K562 (cell line): ENCODE measurements around the gene FAM227A. TPM values are rescaled to one million over a fixed set of nuclear protein-coding genes. Genes with fewer than 3 reads are reported as not detected.
A peak's percentile ranks its signal among the peaks of the same experiment; 100 is the strongest.

Experiments used
- ATAC-seq: fragments of 200-7000 bp; cut with Tn5 transposase; 3 replicates; pipeline ENCODE4 v1.9.1; 2020; ENCODE audit warnings: moderate library complexity
- BruUV-seq: library from RNA; stranded (reverse); fragments of 400-500 nt; replicated peaks from 2 replicates; lab custom pipeline; 2021; lab: Mats Ljungman, UMichigan
- CTCF ChIA-PET: fragments of 300-600 bp; formaldehyde crosslinking; extraction: SDS; loops from one replicate; lab custom pipeline; 2021; ENCODE audit warnings: low intra/inter-chr PET ratio; lab: Yijun Ruan, JAX
- POLR2A ChIA-PET: fragments of 300-600, 350-650 bp; sonication (Branson Sonifier 250); formaldehyde crosslinking; extraction: SDS; loops from one replicate; lab custom pipeline; 2021; ENCODE audit warnings: antibody characterized with exemption, inconsistent platforms; lab: Yijun Ruan, JAX
- DNase-seq, 4 experiments: peaks; one replicate each; pipeline versions ENCODE4 v3.0.0 to v3.0.0-alpha.2; 2011 to 2018; ENCODE audit warnings: low spot score in 3 of 4, mixed read lengths in 3 of 4; ENCODE audit errors: extremely low read depth in 1 of 4
- FAIRE-seq: peaks from 2 replicates; lab custom pipeline; 2011; peaks lifted over from hg19 to GRCh38; lab: Jason Lieb, UNC
- H2AFZ ChIP-seq: 2 replicates; pipeline ENCODE4 v1.6.0; 2011; ENCODE audit warnings: low read depth, low read length, control low read depth, inconsistent platforms
- H3K27ac ChIP-seq: fragments of 200-600 bp; 3 replicates; pipeline ENCODE4 v1.8.0; 2011; ENCODE audit warnings: low read depth, mild to moderate bottlenecking, control low read depth, inconsistent platforms, low read length, moderate library complexity, mixed read lengths; ENCODE audit errors: extremely low read depth
- H3K27me3 ChIP-seq, 2 experiments: fragments of 300-600 bp in 1 of 2; 2 replicates in 1 of 2; 3 replicates in 1 of 2; pipeline versions ENCODE4 v1.6.0 to v1.8.0; 2011; ENCODE audit warnings: inconsistent platforms in 2 of 2, low read length in 2 of 2, mild to moderate bottlenecking in 1 of 2, mixed read lengths in 1 of 2, moderate library complexity in 1 of 2; ENCODE audit not compliant: control insufficient read depth in 2 of 2, insufficient read depth in 2 of 2
- H3K36me3 ChIP-seq: fragments of 300-600 bp; 3 replicates; pipeline ENCODE4 v1.8.0; 2011; ENCODE audit warnings: mild to moderate bottlenecking, low read length, inconsistent platforms; ENCODE audit not compliant: control insufficient read depth, insufficient read depth
- H3K4me1 ChIP-seq, 2 experiments: fragments of 200-600 bp in 1 of 2; replicated peaks in 1 of 2; 2 replicates in 1 of 2; 3 replicates in 1 of 2; pipeline versions ENCODE4 v1.5.1 to v1.8.0; 2011; ENCODE audit warnings: inconsistent platforms in 2 of 2, low read length in 2 of 2, mild to moderate bottlenecking in 1 of 2, mixed read lengths in 1 of 2, moderate library complexity in 1 of 2; ENCODE audit not compliant: control insufficient read depth in 2 of 2, insufficient read depth in 2 of 2
- H3K4me2 ChIP-seq: 2 replicates; pipeline ENCODE4 v1.6.1; 2011; ENCODE audit warnings: low read length, control low read depth, inconsistent platforms, mixed read lengths; ENCODE audit not compliant: insufficient read depth
- H3K4me3 ChIP-seq: fragments of 200-600 bp; sonication (generic), shearing (Covaris generic); 2 replicates; pipeline ENCODE4 v1.5.1; 2016; ENCODE audit warnings: control low read depth, inconsistent platforms
- H3K79me2 ChIP-seq: fragments of 200-600 bp; 3 replicates; pipeline ENCODE4 v1.8.0; 2011; ENCODE audit warnings: low read length, inconsistent platforms; ENCODE audit not compliant: control insufficient read depth, insufficient read depth
- H3K9ac ChIP-seq, 2 experiments: 2 replicates each; pipeline versions ENCODE4 v1.6.0 to v1.6.1; 2011; ENCODE audit warnings: low read depth in 2 of 2, low read length in 2 of 2, control low read depth in 1 of 2, inconsistent platforms in 1 of 2, mild to moderate bottlenecking in 1 of 2, mixed read lengths in 1 of 2; ENCODE audit not compliant: insufficient read depth in 1 of 2
- H3K9me1 ChIP-seq: one replicate; pipeline ENCODE4 v1.6.0; 2011; ENCODE audit warnings: inconsistent platforms, mild to moderate bottlenecking, low read length, moderate library complexity; ENCODE audit not compliant: control insufficient read depth, insufficient read depth
- H3K9me3 ChIP-seq: replicated peaks from 2 replicates; pipeline ENCODE4 v1.5.1; 2011; ENCODE audit warnings: low read depth, low read length, inconsistent platforms; ENCODE audit not compliant: control insufficient read depth, insufficient read depth
- H4K20me1 ChIP-seq: replicated peaks from 2 replicates; pipeline ENCODE4 v1.6.1; 2011; ENCODE audit warnings: low read length, inconsistent platforms, mixed read lengths; ENCODE audit not compliant: control insufficient read depth, insufficient read depth
- C11orf30 ChIP-seq: fragments of 450-650 bp; IDR thresholded peaks from 2 replicates; pipeline ENCODE4 v1.6.1; 2016; ENCODE audit warnings: low read depth, mild to moderate bottlenecking
- MAFF ChIP-seq: IDR thresholded peaks from 2 replicates; pipeline ENCODE4 v1.6.1; 2012; ENCODE audit warnings: low read length, improper control_type of control experiment
- MAFG ChIP-seq: fragments of 450-650 bp; conservative IDR thresholded peaks from 2 replicates; pipeline ENCODE4 v1.6.1; 2016; ENCODE audit warnings: missing genetic modification characterization, missing compliant biosample characterization
- MAFK ChIP-seq: IDR thresholded peaks from 2 replicates; pipeline ENCODE4 v1.6.1; 2011; ENCODE audit warnings: low read length, improper control_type of control experiment
- PCBP2 ChIP-seq: fragments of 200-400 bp; formaldehyde crosslinking; IDR thresholded peaks from 2 replicates; pipeline ENCODE4 v1.6.1; 2018; ENCODE audit warnings: low read length, low read depth, mild to moderate bottlenecking, moderate library complexity; ENCODE audit not compliant: poor library complexity, severe bottlenecking
- ZBTB49 ChIP-seq: sonication (generic); formaldehyde crosslinking; IDR thresholded peaks from 2 replicates; pipeline ENCODE4 v1.8.0; 2022; ENCODE audit warnings: missing genetic modification reagents, mild to moderate bottlenecking, borderline replicate concordance
- ZNF316 ChIP-seq: fragments of 450-650 bp; IDR thresholded peaks from 2 replicates; pipeline ENCODE4 v1.6.1; 2016
- WGBS: fragments of 100-300 bp; shearing (Covaris generic); methylation state at CpG from one replicate; pipeline ENCODE4 v1.1.6; 2016; ENCODE audit warnings: low coverage, mixed read lengths; ENCODE audit not compliant: insufficient coverage; ENCODE audit errors: missing lambda C conversion rate; 5-methylcytosine and 5-hydroxymethylcytosine counted together
- in situ Hi-C: fragments of 300-500 bp; cut with MboI; formaldehyde crosslinking; loops from 4 replicates; pipeline ENCODE4 v1.15.0; 2018; ENCODE audit warnings: inconsistent platforms, mixed read lengths
- intact Hi-C: fragments of 100-400 bp; cut with micrococcal nuclease; formaldehyde crosslinking; loops from 2 replicates; pipeline ENCODE4 v1.14.2; 2022
- polyA plus RNA-seq, 8 experiments: library from polyadenylated mRNA; depleted of rRNA in 4 of 8; stranded (reverse) in 5 of 8; unstranded in 3 of 8; fragments of >200 nt; fragmentation: Nextera tagmentation in 2 of 8; fragmentation: Illumina TruSeq in 1 of 8; extraction: Ambion mirVana in 2 of 8; extraction: Trizol in 1 of 8; gene quantifications; 2 replicates each; pipeline versions ENCODE4 v1.2.1 to v1.2.3, GENCODE V29; 2011 to 2014; ENCODE audit warnings: inconsistent platforms in 1 of 8, missing spikeins in 1 of 8
- total RNA-seq, 7 experiments: library from RNA; depleted of rRNA in 6 of 7; stranded (reverse); fragments of >200 nt in 6 of 7; fragmentation: Illumina TruSeq in 2 of 7; extraction: Trizol in 2 of 7; gene quantifications; 2 replicates each; pipeline versions ENCODE4 v1.2.1 to v1.2.3, GENCODE V29; 2011 to 2021; ENCODE audit warnings: low replicate concordance in 1 of 7
- TF ChIP-seq, protein P1 (sequence below): sonication (generic); formaldehyde crosslinking; IDR thresholded peaks from 2 replicates; pipeline ENCODE4 v1.9.0; 2022; ENCODE audit warnings: mild to moderate bottlenecking, missing genetic modification reagents

FAM227A gene
- total and polyA plus RNA-seq, 9 of the 15 experiments (the other 6 are each of a cell fraction or from before 2014, with no cell fraction given) = 0.10 to 2.2 (median 0.83) TPM

DNA sequence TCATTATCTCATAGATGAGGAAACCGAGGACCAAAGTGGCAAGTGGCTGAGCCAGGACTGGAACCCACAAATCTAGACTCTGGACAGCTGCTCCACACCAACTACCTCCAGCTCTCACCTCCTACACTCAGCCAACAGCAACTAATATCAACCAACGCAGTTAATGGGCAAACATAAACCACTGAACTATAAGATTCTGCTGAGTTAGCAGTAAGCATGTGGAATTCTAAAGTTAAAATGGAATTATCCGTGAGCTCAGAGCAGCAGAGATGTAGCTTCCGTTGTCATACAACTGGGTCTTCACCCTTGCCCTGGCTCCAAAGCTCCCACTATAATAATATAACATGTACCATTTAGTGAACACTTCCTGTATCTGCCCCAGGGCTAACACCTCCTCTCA, 27.1 kb downstream of the FAM227A start:
- no peaks in the 10 kb centered on the region for H3K27me3 ChIP-seq
- FAIRE-seq (no peak), DNase-seq (no peak)
- ChIA-PET CTCF (no interaction called here), POLR2A (no interaction called here)
- no peak overlapping the region for H3K9ac ChIP-seq
- no peaks in the 10 kb centered on the region for H4K20me1 ChIP-seq
- no peak overlapping the region for H2AFZ ChIP-seq
- no peak overlapping the region for H3K4me2 ChIP-seq
- BruUV-seq = no TSS peak
- no peaks in the 10 kb centered on the region for H3K79me2 ChIP-seq
- H3K4me3 ChIP-seq = no peak overlapping the region
- H3K4me1 ChIP-seq = no peaks in the 10 kb centered on the region; a peak in 2 of 5 replicates
- in situ Hi-C loops = no loop called here
- no peaks in the 10 kb centered on the region for H3K9me3 ChIP-seq
- 28% methylated on average over 4 of the region's 4 CpGs for WGBS
- TF ChIP-seq PCBP2 = no peak
- TF ChIP-seq ZBTB49 (CRISPR knock-in tag) = no peak
- TF ChIP-seq MAFK = peak; percentile 62
- peak; percentile 70; the same call in 1 of the 2 replicates for TF ChIP-seq C11orf30
- peak; percentile 68 for TF ChIP-seq MAFF
- TF ChIP-seq ZNF316 = peak; percentile 88
- TF ChIP-seq MAFG (tag) = peak; percentile 76
- TF ChIP-seq, protein P1, sequence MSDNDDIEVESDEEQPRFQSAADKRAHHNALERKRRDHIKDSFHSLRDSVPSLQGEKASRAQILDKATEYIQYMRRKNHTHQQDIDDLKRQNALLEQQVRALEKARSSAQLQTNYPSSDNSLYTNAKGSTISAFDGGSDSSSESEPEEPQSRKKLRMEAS = no peak
- TF ChIP-seq, all 486 proteins: peak for 5
- ATAC-seq = no peak
- H3K9me1 ChIP-seq = no peaks in the 10 kb centered on the region
- intact Hi-C loops = no loop called here
- no peaks in the 10 kb centered on the region for H3K36me3 ChIP-seq
- H3K27ac ChIP-seq = no peak overlapping the region
